HG03159 (cell line): Measurements from ENCODE around the gene LSP1.
"Not testable (repeated sequence)": the region's sequence is repeated elsewhere in the genome, so short reads cannot be mapped to it uniquely, and the experiment has no call there.

Experiments used
- ATAC-seq: cut with Tn5 transposase; IDR thresholded peaks from one replicate; pipeline ENCODE4 v1.9.1; 2021; ENCODE audit warnings: mild to moderate bottlenecking, moderate library complexity; ENCODE audit not compliant: unreplicated experiment

The LSP1 gene

DNA sequence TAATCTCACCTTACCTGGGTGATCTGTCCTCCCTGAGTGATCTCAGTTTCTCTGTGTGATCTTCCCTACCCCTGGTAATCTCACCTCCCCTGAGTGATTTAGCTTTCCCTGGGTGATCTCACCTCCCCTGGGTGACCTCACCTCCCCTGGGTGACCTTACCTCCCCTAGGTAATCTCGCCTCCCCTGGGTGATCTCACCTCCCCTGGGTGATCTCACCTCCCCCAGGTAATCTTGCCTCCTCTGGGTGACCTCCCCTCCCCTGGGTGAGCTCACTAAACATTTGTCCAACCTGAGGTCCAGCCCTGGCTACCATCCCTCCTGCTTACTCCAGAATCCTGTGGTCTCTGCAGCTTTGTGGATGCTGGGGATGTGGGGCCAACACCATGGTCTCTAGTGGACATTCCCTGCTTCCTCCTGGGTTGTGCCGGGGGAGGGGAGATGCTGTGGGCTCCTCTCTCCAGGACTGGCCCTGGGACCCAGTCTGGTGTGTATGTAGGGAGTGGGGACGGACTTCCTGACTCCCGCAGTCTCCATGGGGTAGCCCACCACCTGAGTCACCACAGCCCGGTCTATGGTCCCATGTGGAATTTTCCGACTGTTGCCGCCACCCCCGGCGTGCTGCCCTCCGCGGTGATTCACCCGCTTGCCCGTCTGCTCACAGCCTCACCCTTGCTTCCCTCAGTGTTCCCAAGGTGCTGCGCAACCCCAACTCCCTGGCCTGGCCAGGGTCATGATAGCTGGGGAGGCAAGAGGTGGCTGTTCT, 9.9 kb downstream of the LSP1 start:
- no peak for ATAC-seq

DNA sequence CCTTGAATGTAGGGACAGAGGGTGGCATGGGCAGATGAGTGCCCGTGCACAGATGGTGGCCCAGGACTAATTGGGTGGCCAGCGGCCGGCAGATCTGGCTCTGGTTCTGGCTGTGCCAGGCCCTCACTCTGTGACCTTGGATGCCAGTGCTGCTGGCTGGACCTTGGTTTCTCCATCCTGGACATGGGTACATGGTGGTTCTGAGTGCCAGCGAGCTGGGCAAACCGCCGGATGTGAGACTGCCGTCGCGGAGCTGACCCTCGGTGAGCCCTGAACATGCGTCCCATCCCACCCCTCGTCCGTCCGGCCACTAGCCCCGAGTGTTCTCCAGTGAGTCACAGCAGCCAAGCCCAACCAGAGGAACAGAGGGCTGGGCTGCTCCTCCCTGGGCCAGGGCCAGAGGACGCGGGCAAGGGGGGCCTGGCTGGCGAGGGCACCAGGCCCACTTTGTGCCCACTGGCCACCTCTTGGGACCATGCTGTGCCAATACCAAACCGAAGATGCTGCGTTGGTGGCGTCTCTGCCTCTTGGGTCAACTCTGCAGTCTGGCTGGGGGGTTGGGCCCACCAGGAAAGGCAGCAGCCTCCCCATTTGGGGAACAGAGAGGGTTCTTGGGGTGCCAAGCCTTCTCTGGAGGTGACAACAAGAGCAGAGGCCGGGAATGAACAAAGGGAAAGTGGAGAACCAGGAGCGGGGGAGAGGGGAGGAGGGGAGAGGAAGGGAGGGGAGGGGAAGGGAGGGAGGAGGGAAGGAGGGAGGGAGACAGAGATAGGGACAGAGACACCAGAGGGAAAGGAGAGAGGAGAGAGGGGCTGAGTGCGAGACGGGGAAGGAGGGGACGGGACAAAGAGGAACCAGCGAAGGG, 10.7 kb downstream of the LSP1 start:
- ATAC-seq, result no peak

DNA sequence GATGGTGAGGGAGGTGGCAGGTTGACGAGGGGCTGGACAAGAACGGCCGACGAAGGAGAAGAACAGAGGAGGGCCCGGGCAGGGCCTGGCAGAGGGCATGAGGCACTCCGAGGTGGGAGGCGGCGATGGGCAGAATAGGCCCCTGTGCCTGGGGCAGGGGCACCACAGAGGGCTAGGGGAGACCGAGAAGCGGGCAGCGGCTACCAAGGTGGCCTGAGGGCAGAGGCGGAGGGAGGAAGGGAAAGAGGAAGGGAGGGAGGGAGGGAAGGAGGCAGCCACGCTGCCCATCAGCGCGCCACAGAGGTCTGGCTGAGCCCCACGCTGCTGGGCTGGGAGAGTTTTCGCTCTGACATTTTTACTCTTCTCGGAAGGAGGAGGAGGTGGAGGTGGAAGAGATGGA, 11.3 kb downstream of the LSP1 start:
- ATAC-seq, result no peak

DNA sequence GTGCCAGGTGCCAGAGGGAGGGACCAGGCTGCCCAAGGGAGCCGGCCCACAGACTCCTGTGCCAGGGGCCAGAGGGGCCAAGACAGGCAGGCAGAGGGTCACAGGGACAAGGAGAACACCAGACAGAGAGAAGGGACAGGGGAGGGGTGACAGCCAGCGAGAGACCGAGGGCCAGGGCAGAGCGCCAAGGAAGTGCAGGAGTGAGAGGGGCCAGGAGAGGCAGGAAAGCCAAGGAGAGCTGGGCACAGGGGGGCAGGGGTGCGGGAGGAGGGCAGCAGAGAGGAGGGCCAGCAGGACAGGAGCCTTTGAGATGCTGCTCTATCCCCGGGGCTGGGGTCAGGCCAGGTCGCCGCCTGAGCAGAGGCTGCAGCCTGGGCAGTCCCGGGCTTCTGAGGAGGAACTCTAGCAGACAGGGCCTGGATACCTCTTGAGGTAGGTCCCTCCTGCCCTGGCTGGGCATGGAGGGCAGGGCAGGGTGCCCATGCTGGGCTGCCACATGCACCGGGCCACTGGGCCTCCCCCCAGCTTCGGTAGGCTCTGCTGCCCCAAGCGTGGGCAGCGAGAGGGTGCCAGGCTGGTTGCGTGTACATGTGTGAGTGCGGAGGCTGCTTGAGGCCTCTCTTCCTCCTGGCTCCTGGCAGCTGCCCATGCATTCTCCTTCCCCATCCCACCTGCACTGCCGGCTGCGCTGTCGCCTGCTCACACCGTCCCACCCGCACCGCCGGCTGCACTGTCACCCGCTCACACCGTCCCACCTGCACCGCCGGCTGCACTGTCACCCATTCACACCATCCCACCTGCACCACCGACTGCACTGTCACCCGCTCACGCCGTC, 12.2 kb downstream of the LSP1 start:
- ATAC-seq, result no peak

DNA sequence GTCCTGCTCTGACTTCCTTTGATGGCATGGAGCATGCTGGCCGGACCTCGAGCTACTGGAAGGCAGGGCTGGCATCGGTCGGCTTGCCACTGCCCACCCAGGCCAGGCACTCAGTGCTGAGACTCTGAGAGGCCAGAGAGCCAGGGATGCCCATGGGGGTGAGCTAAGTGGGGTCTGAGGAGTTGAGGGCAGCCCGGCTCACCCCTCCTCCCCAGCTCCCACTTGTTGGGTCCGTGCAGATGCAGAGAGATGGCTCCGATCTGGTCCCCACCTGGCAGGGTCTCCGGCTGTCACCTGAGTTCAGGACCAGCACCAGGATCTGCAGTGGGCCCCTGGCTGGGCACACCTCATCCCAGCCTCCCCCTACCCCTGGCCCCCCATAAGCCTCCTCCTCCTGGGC, 13.3 kb downstream of the LSP1 start:
- ATAC-seq, result no peak

DNA sequence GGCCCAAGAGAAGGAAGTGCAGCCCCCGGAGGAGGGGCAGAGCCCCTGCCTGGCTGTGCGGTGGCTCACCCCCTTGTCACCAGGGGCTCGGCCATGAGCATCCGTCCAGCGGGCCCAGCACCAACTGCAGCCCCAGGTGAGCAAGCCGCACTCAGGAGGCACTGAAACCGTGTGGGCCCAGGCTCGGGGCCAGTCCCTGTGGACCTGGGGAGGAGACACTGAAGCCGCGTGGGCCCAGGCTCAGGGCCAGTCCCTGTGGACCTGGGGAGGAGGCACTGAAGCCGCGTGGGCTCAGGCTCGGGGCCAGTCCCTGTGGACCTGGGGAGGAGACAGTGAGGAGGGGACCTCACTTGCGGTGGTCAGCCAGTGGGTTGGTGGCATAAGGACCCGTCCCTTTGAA, 13.9 kb downstream of the LSP1 start:
- no peak for ATAC-seq

DNA sequence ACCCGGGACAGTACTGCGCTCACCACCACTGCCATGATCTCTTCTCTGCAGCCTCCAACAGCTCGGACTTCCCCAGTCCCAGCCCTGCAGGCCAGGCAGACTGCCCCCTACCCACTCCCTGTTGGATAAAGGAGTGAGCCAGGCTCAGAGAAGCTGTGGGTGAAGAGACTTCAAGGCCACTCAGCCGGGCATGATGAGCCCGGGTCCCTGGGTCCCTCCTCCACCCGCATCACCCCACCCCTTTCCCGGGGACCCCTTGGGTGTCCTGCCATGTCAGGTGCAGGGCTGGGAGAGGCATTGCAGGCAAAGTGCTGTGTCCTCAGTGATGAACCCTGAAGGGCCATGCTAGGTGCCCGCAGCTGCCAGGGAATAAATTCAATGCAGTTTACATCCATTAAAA, 14.5 kb downstream of the LSP1 start:
- ATAC-seq, result no peak

DNA sequence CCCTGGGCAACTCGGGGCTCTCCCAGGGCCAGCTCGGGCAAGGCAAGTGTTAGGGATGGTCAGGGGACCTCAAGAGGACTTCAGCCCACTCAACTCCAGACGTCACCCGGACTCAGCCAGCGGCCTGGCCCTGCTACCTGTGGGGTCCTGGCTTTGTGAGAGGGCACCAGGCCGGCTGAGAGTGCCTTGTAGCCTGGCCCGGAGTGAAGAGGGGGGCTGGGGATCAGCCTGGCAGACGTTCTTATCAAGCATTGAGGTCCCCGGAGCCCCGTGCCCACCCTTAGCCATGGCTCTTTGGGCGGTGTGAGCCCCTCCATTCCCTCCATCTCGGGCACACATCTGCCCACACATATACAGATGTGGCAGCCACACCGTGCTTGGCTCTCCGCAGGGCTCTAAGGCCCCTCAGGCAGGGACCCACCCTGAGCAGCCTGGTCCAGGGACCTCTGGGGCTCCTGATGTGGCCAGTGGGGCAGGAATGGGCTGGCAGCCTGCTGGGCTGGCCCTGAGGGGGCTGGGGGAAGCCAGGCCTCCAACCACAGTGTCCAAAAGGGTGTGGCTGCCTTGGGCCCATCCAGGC, 15.3 kb downstream of the LSP1 start:
- ATAC-seq, result no peak

DNA sequence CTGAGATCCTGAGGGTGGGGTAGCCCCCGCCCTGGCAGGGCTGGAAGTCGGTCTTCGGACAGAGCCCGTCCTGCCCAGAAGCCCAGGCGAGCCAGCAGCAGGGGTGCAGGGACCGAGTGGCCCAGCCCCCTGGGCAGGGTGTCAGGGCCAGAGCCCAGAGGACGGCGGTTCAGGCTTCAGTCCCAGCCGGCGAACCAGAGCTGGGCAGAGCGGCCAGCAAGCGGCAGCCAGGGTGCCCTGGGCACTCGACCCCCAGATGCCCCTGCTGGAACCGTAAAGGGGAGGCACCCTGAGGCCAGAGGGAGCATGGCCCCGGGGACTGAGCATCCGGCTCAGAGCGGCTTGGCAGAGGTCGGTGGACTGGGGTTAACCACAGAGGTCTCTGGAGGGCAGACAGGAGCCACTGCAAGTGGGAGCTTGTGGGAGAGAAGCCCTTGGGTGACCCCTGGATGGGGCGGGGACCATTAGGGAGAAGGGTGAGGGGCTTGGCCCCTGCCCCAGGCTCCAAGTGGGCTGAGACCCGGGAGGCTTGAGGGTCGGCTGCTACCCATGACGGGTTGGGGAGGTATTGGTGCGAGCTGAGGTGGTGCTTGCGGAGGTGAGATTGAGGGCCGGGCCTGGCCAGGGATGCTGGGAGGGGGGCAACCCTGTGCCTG, 15.9 kb downstream of the LSP1 start:
- no peak for ATAC-seq

DNA sequence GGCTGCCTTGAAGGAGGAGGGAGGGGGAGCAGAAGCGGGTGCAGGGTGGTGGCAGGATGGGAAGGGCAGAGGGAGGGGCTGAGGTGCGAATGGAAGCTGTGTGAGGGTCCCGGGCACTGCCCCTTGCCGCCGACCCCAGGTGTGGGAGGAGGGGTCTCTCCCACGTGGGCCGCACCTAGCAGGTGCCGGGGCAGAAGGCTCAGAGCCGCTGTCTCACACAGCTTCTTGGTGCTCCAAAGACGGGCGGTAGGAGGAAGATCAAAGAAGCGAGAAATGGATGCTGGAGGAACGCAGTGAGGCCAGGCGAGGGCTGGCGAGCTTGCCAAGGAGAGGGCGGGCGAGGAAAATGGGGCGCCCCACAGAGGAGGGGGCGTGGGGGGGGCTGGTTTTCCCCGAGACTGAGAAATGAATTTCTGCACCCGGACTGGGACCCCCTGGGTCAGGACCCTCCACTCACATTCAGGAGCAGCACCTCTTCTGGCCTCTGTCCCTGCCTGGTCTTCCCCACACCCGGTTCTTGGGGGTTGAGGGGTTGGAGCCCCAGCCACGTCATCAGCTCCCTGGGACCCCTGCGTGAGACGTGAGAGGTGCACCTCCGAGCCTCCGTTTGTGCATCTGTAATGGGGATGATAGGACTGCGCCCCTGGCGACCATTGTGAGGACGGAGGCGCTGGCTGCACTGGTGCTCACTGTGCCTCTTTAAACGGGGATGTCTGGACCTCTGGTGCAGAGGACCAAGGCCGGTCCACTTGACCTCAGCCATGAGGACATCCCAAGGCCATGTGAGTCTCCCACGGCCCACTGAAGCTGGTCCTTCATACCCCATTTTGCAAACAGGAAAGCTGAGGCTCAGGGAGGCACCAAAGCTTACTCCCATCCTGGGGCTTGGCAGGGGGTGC, 16.8 kb downstream of the LSP1 start:
- no peak for ATAC-seq

DNA sequence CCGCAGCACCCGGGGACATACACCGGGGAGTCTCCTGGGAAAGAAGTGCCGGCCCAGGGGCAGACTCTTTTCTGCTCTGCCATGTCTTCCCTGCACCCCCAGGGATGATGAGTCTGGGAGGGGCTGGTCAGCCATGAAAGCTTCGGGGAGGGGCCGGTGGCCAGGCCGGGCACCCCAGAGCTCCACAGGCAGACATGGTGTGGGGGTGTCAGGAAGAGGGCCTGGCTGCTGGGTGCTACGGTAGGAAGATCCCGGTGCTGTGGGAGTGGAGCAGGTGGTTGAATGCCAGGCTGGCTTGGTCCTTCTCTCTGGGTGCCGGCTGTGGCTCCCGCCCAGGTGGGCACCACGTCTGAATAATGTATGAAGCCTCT, 17.4 kb downstream of the LSP1 start:
- no peak for ATAC-seq

DNA sequence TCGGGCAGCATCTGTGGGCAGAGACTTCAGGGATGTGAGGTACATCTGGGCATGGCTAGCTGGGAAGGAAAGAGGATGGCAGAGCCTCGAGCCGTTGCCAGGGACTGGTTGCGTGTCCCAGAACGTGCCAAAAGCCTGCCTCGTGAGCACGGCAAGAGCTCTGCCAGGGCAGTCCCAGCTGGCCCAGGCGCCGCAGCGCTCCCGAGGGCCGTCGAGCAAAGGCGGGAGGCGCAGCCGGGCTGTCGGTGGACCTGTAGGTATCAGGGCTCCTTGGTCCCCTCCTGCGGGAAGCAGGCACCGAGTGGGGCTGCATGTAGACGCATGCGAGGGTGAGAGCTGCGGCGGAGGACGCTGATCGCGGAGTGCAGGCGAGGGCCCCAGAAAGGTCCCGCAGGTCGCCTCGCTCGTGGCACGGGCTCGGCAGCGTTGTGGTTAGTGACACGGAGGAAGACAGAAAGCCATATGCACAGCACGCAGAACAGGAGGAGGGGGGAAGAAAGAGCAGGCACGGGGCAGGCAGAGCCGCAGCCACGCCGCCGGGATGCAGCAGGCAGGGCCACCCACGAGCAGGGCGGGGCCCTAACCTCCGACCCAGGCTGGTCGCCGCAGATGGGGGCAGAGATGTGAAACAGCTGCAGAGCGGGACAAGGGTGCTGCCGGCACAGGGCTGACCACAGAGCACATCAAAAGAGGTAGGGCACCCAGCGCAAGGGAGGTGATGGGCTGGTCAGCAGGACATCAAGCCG, 18.0 kb downstream of the LSP1 start:
- ATAC-seq, result no peak

DNA sequence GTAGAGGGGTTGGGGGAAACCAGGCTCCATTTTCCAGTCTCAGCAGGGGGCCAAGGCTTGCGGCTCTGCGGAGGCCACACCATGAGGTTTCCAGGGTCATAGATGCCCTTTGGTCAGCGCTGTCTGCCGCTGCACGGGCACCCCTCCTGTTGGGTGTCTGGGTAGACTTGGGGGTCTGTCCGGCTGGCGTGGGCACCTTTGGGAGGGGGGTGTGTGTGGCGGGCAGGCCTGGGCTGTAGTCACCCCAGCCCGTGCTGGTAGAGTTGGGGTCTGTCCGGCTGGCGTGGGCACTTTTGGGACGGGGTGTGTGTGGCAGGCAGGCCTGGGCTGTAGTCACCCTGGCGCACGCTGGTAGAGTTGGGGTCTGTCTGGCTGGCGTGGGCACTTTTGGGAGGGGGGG, 18.6 kb downstream of the LSP1 start:
- no peak for ATAC-seq

DNA sequence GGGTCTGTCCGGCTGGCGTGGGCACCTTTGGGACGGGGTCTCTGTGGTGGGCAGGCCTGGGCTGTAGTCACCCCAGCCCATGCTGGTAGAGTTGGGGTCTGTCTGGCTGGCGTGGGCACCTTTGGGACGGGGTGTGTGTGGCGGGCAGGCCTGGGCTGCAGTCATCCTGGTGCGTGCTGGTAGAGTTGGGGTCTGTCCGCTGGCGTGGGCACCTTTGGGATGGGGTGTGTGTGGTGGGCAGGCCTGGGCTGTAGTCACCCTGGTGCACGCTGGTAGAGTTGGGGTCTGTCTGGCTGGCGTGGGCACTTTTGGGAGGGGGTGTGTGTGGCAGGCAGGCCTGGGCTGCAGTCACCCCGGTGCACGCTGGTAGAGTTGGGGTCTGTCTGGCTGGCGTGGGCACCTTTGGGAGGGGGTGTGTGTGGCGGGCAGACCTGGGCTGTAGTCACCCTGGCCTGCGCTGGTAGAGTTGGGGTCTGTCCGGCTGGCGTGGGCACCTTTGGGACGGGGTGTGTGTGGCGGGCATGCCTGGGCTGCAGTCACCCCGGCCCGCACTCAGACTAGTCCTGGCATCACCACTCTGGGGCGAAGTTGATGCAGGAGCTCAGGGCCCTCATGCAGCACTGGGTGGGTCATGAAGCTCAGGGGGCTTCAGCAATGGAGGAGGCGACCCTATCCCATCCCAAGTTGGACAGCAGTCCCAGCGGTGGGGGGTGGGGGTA, 19.5 kb downstream of the LSP1 start:
- ATAC-seq, result no peak

DNA sequence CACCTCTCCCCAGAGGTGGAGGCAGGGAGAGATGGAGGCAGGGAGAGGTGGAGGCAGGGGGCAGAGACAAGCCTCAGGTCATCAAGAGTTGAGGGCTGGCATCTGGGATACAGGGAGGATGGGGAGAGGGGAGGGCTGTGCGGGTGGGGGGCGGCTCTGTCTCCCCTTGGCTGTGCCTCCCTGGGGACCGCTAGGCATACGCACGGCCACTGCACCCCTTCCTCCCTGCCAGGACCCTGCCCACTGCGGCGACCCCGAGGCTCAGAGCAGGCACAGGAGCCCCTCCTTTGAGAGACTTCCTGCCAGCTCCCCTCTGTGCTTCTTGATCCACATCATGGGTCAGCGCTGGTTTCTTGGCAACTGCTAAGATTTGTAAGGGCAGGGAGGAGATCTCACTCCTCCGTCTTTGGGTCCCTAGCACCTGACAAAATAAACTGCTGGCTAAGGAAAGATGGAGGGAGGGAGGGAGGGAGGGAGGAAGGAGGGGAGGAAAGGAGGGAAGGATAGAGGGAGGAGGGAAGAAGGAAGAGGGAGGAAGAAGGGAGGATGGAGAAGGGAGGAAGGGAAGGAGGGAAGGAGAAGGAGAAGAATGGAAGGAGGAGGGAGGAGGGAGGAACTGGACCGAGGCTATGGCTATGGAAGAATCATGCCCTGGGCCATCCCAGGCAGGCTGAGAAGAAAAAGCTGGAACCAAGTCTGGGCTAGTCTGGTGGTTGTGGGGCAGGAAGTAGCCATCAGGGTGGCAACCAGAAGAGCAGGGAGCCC, 20.3 kb downstream of the LSP1 start:
- ATAC-seq, result no peak

DNA sequence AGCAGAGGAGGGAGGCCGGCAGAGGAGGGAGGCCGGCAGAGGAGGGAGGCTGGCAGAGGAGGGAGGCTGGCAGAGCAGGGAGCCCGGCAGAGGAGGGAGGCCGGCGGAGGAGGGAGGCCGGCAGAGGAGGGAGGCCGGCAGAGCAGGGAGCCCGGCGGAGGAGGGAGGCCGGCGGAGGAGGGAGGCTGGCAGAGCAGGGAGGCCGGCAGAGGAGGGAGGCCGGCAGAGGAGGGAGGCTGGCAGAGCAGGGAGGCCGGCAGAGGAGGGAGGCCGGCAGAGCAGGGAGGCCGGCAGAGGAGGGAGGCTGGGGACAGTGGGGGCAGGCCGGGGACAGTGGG, 20.9 kb downstream of the LSP1 start:
- not testable (repeated sequence) for ATAC-seq

DNA sequence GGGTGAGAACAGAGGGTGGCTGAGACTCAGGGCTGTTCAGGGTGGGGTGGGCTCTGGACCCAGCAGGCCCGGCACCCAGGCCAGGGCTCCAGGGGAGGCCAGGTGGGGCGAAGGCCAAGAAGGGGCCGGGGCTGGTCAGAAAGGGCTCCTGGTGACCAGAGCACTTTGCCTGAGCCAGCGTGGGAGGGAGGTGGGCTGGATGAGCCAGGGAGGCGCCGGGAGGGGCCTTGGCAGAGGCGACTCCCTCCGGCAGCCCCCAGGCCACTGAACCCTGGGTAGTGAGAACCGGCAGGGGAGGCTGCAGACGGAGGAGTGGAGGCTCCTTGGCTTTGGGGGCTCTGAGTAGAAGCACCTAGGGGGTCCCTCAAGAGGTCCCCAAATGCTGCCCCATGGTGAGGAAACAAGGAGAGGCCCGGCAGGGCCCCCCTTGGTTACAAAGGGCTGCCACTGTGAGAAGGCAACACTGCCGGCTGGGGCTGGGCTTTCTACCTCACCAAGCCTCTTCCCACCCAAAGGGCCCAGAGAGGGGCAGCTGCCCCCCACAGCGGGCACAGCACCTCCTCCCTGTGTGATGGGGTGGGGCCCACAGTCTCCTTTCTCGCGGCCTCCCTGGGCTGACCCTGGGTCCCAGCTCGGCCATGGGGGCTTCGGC, 21.7 kb downstream of the LSP1 start:
- not testable (repeated sequence) for ATAC-seq
